ENCODE data around the gene DAZAP1.

DAZAP1 gene

GRCh38 chr19:1407528-1408299 lies at the start of gene DAZAP1:
TSS of gene DAZAP1 (plus strand) at chr19:1407586. CDS start at chr19:1407774, 188 bp downstream.
- no peak for DNase-seq

DNA sequence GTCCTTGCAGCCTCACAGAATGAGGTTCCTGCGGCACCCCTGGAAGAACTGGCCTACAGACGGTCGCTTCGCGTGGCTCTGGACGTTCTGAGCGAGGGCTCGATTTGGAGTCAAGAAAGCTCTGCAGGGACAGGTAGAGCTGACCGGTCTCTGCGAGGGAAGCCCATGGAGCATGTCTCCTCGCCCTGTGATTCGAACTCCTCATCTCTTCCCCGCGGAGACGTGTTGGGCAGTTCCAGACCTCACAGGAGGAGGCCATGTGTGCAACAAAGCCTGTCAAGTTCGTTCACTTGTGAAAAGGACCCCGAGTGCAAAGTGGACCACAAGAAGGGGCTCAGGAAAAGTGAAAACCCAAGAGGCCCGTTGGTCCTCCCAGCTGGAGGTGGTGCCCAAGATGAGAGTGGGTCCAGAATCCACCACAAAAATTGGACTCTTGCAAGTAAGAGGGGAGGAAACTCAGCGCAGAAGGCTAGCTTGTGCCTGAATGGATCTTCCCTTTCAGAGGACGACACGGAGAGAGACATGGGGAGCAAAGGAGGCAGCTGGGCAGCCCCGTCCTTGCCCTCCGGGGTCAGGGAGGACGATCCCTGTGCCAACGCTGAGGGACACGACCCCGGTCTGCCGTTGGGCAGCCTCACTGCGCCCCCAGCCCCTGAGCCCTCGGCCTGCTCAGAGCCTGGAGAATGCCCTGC lies 47.1 kb upstream of the DAZAP1 start:
- no peak for DNase-seq

DNA sequence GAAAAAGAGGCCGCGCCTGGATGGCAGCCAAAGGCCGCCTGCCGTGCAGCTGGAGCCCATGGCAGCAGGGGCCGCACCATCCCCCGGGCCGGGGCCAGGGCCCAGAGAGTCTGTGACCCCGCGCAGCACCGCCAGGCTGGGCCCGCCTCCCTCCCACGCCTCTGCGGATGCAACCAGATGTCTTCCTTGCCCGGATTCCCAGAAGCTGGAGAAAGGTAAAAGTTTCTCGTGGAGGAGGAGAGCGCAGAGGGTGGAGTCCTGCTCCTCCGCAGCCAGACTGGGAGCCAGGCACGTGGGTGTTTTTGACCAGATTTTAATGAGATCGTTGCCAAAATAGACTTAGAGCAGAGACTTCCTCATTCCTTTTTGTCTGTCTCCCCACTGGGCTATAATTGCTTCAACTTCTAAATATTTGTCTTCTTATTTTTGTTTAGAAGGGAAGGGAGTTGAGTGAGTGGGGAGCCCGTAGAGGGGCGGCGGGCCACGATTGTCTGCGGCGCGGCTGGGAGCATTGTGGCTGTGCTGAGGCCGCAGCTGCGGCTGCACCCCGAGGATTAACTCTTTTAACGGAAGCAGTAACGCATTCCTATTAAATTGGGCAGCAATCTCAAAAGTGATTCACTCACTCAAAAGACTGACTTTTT lies 46.4 kb upstream of the DAZAP1 start:
- DNase-seq, result peak; percentile 51

- no peak for DNase-seq
These were observed 45.6 kb upstream of the DAZAP1 start for GRCh38 chr19:1361601-1362386.

DNA sequence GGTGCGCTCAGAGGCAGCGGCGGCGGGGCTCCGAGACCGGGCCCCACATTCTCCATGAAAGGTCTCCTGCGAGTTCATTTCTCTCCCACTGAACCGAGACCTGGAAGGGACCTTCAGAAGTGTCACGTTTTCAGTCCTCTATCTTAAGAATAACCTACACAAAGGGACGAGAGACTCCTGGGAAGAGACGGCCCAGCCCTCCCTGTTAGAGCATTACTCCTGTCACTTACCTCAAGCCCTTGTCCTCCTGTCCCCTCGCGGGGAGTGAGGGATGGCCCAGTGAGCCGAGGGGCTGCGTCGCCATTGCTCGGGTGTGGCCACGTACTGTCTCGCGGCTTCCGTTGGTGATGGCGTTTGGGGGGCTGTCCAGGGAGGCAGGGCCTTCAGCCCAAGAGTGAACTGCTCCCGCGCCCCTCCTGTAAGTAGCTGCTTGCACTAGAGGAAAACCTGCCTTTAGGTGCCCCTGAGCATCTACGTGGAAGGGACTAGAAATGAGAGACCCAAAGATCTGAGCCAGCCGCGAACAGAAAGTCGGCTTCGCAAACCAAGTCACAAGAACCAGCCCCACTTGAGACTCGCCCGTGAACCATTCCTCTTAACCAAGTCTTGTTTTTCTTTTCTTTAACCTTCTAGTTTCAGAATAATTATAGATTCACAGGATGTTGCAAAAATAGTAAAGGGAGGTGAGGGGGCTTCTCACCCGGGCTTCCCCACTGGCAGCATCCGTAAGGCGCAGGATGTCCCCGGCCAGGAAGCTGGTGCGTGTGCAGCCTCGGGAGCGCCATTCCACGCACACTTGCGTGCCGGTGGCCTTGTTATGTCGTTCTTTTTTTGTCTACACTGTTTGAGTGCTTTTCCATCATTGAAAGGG lies 44.8 kb upstream of the DAZAP1 start:
- DNase-seq, result no peak

DNA sequence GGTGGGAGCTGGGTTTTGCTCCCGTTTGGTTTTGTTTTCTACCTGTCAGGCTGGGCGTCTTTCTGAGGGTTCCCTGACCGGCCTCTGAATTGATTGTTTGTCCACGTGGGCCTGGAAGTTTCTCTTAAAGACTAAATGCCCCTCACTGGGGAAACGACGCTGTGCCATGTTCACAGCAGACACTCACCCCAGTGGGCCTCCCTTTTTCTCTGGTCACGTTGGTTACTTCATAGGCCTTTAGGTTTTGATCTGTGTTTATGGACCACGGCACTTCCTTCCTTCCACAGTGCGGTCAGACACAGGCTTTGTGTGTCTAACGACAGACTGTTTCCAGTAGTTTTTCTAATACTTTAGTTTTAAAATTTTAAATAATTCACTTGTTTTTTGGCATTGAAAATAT lies 43.8 kb upstream of the DAZAP1 start:
- no peak for DNase-seq

GRCh38 chr19:1364070-1364704 lies 43.2 kb upstream of the DAZAP1 start:
- DNase-seq, result no peak

- DNase-seq, result no peak
These were observed 41.8 kb upstream of the DAZAP1 start for GRCh38 chr19:1365319-1366269.

GRCh38 chr19:1366296-1366695 lies 41.1 kb upstream of the DAZAP1 start:
- DNase-seq, result no peak

DNA sequence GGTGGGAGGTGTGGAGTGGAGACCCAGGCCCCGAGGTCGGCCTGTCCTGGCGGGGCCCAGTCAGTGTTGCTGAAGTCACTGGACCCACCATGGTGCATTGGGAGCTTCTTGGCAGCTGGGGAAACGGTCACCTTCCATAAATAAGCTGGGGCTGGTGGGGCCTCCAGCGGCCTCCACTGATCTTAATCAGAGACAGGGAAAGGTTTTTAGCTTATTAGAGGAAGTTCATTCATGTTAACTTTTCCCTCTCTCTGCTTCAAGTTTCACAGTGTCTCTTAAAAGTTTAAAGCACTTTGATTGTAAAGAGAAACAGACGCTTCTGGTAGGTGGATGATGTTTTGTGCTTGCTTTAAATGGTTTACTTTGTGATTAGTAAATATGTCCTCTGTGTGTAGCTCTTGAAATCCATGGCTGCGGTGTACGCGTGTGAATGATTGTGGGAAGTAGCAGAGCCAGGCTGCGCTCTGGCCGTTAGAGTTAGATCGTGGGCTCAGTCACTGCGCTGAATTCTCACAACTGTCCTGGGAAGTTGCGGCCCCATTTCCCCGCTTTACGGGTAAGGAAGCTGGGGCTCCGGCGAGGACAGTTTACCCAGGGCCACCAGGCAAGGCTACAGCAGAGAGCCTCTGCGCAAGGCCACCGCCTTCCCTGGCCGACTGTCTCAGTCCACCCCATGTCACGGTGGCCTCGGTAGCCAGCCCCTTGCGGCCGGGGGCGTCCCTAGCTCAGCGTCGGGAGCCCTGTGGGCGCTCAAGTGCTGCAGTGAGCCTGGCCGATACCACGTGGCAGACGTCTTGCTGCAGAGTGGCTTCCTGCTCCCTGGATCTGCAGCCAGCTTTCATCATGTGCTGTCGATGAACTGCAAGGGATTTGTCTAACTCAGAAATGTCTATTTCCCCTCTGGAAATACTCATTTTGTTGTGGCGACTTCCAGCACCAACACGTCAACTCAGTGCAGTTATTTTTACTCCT lies 40.2 kb upstream of the DAZAP1 start:
- no peak for DNase-seq

DNA sequence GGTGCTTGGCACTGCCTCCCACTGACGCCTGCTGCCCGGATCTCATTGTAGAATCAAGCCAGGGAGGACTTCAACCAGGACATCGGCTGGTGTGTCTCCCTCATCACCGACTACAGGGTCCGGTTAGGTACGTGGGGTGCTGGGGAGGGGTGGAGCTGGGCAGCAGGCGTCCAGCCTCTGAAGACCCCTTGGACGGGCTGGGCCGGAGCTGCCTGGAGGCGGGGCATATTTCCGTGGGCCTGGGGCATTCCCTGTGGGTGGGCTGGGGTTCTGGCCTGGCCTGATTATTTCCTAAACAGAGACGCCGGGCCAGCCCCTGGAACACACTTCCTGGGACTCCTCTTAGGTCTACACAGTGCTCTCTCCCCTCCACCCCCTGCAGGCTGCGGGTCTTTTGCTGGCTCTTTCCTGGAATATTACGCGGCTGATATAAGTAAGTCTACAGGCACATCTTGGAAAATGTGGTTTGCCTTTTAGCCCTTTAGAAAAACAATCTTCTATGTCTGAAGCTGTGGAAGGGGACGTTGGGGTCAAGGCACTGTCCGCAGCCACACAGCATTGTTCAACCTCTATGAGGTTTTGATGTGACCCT lies 38.1 kb upstream of the DAZAP1 start:
- no peak for DNase-seq

DNA sequence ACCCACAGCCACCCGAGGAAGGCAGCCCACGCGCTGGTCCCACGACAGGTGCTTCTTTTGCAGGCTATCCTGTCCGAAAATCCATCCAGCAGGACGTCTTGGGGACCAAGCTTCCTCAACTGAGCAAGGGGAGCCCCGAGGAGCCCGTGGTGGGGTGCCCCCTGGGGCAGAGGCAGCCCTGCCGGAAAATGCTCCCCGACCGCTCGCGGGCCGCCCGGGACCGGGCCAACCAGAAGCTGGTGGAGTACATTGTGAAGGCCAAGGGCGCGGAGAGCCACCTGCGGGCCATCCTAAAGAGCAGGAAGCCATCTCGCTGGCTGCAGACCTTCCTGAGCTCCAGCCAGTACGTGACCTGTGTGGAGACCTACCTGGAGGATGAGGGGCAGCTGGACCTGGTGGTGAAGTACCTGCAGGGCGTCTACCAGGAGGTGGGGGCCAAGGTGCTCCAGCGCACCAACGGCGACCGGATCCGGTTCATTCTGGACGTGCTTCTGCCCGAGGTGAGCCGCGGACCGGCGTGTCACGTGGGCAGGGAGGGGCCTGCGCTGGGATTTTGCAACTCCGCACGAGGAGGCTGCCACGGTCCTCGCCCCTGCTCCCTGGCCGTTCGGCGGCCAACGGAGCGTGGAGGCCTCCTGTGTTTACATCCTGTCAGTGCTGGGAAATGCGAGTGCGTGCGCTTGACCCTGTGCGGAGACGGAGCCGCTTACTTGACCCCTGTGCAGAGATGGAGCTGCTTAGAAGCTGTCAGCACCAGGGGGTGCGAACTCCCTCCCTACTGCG lies 36.6 kb upstream of the DAZAP1 start:
- DNase-seq, result no peak

DNA sequence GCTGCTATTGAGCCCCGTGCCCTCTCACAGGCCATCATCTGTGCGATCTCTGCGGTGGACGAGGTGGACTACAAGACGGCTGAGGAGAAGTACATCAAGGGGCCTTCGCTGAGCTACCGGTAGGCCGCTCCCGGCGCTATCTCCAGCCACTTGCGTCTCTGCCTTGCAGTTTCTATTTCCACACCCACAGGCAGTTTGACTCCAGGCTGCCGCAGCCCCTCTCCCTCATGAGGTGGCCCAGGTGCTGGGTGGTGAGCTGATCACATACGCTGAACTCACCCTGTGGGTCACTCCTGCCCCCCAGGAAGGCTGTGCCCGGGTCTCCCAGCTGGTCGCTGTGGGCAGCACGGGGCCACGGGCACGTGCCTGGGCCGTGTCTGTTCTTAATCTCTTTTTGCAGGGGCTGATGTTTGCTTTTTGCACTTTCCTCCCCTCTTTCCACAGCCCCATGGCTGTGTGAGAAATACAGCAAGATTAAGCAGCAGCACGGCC lies 34.3 kb upstream of the DAZAP1 start:
- no peak for DNase-seq

GRCh38 chr19:1373534-1374249 lies 33.7 kb upstream of the DAZAP1 start:
- DNase-seq, result no peak

- DNase-seq, result no peak
These were observed 33.2 kb upstream of the DAZAP1 start for GRCh38 chr19:1374250-1374577.

- no peak for DNase-seq
These were observed 31.0 kb upstream of the DAZAP1 start for GRCh38 chr19:1376415-1376805.

All from NCI-H1092 (cell line).